ENCODE measurements around the gene PDXK. TPM values are rescaled to one million over a fixed set of nuclear protein-coding genes. Genes with fewer than 3 reads are reported as not detected.

Gene PDXK
- total and polyA plus RNA-seq, 7 experiments from 2014 or later, result 27.8 to 103 (median 74.2) TPM

GRCh38 chr21:43728467-43729390, 9.8 kb downstream of the PDXK start:
- CTCF ChIA-PET, result interaction anchor here (1.3 kb wide), 1 partner anchor 247 kb away, joined by 3 read pairs; no protein-coding TSS in a partner anchor
- peak overlapping the region; percentile 56 to 90 (median 80) for H3K27ac Mint-ChIP-seq
- peak overlapping the region; percentile 50 for H3K4me3 ChIP-seq (ENCODE audit: low read length)
- H3K27ac ChIP-seq (ENCODE audit: low read depth, low read length), result peak overlapping the region; percentile 58
- POLR2A ChIA-PET, result interaction anchor here (1.3 to 1.7 kb wide), 2 partner anchors 9 to 61 kb away, joined by 4 to 10 read pairs; no protein-coding TSS in a partner anchor
- H3K36me3 Mint-ChIP-seq, result peaks cover 0 to 6% (median 4%) of the 10 kb centered on the region in 5 donors
- H3K4me3 Mint-ChIP-seq, result peak overlapping the region; percentile 70 to 92 (median 86)
- H3K4me1 ChIP-seq (ENCODE audit: control insufficient read depth in 2 of 2, insufficient read depth in 2 of 2, low read length in 2 of 2), result peaks cover 14 to 25% of the 10 kb centered on the region in 2 donors
- no peaks in the 10 kb centered on the region for H3K9me3 ChIP-seq (ENCODE audit: control insufficient read depth in 2 of 3, low read length in 3 of 3)
- no peaks in the 10 kb centered on the region for H3K27me3 ChIP-seq (ENCODE audit: control insufficient read depth in 2 of 2, insufficient read depth in 2 of 2, low read length in 2 of 2)
- DNase-seq (peak; percentile 52 to 88 (median 65)), ATAC-seq (peak; percentile 90)
- peaks cover 37 to 68% (median 54%) of the 10 kb centered on the region in 7 donors for H3K4me1 Mint-ChIP-seq
- H3K36me3 ChIP-seq (ENCODE audit: control insufficient read depth in 2 of 3, insufficient read depth in 3 of 3, low read length in 3 of 3), result peaks cover 0 to under 1% (median 0%) of the 10 kb centered on the region in 3 experiments
- intact Hi-C loops (cut with micrococcal nuclease), result loop anchor here (1.0 to 5.0 kb wide), 3 partner anchors 9 to 60 kb away; partner anchors contain the start of genes PDXK (in 2 of the 2), CSTB (in 1 of the 2) and RRP1 (in 1 of the 2)
- no peaks in the 10 kb centered on the region for H3K9me3 Mint-ChIP-seq
- H3K27me3 Mint-ChIP-seq, result no peaks in the 10 kb centered on the region

- Histone ChIP-seq H3K27me3 (ENCODE audit: control insufficient read depth in 2 of 2, insufficient read depth in 2 of 2, low read length in 2 of 2) (no peaks in the 10 kb centered on the region), H3K4me1 (ENCODE audit: control insufficient read depth in 2 of 2, insufficient read depth in 2 of 2, low read length in 2 of 2) (peaks cover 14 to 19% of the 10 kb centered on the region in 2 donors), H3K9me3 (ENCODE audit: control insufficient read depth in 2 of 3, low read length in 3 of 3) (no peaks in the 10 kb centered on the region), H3K4me3 (ENCODE audit: low read length) (no peak overlapping the region), H3K36me3 (ENCODE audit: control insufficient read depth in 2 of 3, insufficient read depth in 3 of 3, low read length in 3 of 3) (peaks cover 0 to 12% (median 0%) of the 10 kb centered on the region in 3 experiments), H3K27ac (ENCODE audit: low read depth, low read length) (no peak overlapping the region)
- ATAC-seq, result no peak
- peak overlapping the region in 1 of 10 donors; percentile 38 for H3K4me3 Mint-ChIP-seq
- H3K27ac Mint-ChIP-seq, result peak overlapping the region in 7 of 9 donors; percentile 2 to 85 (median 39)
- CTCF ChIA-PET, result no interaction called here
- H3K27me3 Mint-ChIP-seq, result no peaks in the 10 kb centered on the region
- POLR2A ChIA-PET, result no interaction called here
- no peak for DNase-seq
- H3K4me1 Mint-ChIP-seq, result peaks cover 38 to 64% (median 50%) of the 10 kb centered on the region in 7 donors
- peaks cover 0 to 6% (median 0%) of the 10 kb centered on the region in 5 donors for H3K36me3 Mint-ChIP-seq
- no peaks in the 10 kb centered on the region for H3K9me3 Mint-ChIP-seq
- intact Hi-C loops (cut with micrococcal nuclease), result no loop called here
Measured at GRCh38 chr21:43731476-43731875, 12.5 kb downstream of the PDXK start.

GRCh38 chr21:43731891-43732711, 13.2 kb downstream of the PDXK start:
- peaks cover 35 to 58% (median 44%) of the 10 kb centered on the region in 7 donors for H3K4me1 Mint-ChIP-seq
- H3K4me1 ChIP-seq (ENCODE audit: control insufficient read depth in 2 of 2, insufficient read depth in 2 of 2, low read length in 2 of 2), result peaks cover 13 to 14% of the 10 kb centered on the region in 2 donors
- no peak overlapping the region for H3K27ac ChIP-seq (ENCODE audit: low read depth, low read length)
- ChIA-PET POLR2A (interaction anchor here (1.0 kb wide), 1 partner anchor 10 kb away, joined by 3 read pairs; no protein-coding TSS in a partner anchor), CTCF (no interaction called here)
- H3K27me3 Mint-ChIP-seq, result no peaks in the 10 kb centered on the region
- H3K4me3 Mint-ChIP-seq, result no peak overlapping the region
- no peaks in the 10 kb centered on the region for H3K27me3 ChIP-seq (ENCODE audit: control insufficient read depth in 2 of 2, insufficient read depth in 2 of 2, low read length in 2 of 2)
- peaks cover 0 to 17% (median 0%) of the 10 kb centered on the region in 3 experiments for H3K36me3 ChIP-seq (ENCODE audit: control insufficient read depth in 2 of 3, insufficient read depth in 3 of 3, low read length in 3 of 3)
- H3K4me3 ChIP-seq (ENCODE audit: low read length), result no peak overlapping the region
- no peaks in the 10 kb centered on the region for H3K9me3 Mint-ChIP-seq
- ATAC-seq (no peak), DNase-seq (no peak)
- intact Hi-C loops (cut with micrococcal nuclease), result no loop called here
- peak overlapping the region in 6 of 9 donors; percentile 2 to 85 (median 48) for H3K27ac Mint-ChIP-seq
- no peaks in the 10 kb centered on the region for H3K9me3 ChIP-seq (ENCODE audit: control insufficient read depth in 2 of 3, low read length in 3 of 3)
- peaks cover 0 to 6% (median 0%) of the 10 kb centered on the region in 5 donors for H3K36me3 Mint-ChIP-seq

GRCh38 chr21:43733060-43733459, 14.1 kb downstream of the PDXK start:
- no peak overlapping the region for H3K4me3 ChIP-seq (ENCODE audit: low read length)
- H3K27ac ChIP-seq (ENCODE audit: low read depth, low read length), result no peak overlapping the region
- ChIA-PET CTCF (no interaction called here), POLR2A (interaction anchor here (1.0 kb wide), 1 partner anchor 11 kb away, joined by 3 read pairs; no protein-coding TSS in a partner anchor)
- ATAC-seq, result no peak
- Mint-ChIP-seq H3K4me1 (peaks cover 29 to 48% (median 36%) of the 10 kb centered on the region in 7 donors), H3K9me3 (no peaks in the 10 kb centered on the region), H3K36me3 (peaks cover 0 to 6% (median 0%) of the 10 kb centered on the region in 5 donors), H3K27ac (peak overlapping the region in 3 of 9 donors; percentile 85 to 95 (median 92)), H3K27me3 (no peaks in the 10 kb centered on the region), H3K4me3 (peak overlapping the region in 3 of 10 donors; percentile 19 to 72 (median 25))
- H3K9me3 ChIP-seq (ENCODE audit: control insufficient read depth in 2 of 3, low read length in 3 of 3), result no peaks in the 10 kb centered on the region
- intact Hi-C loops (cut with micrococcal nuclease), result no loop called here
- peak in 3 of 9 donors; percentile 18 to 45 (median 28) for DNase-seq
- no peaks in the 10 kb centered on the region for H3K27me3 ChIP-seq (ENCODE audit: control insufficient read depth in 2 of 2, insufficient read depth in 2 of 2, low read length in 2 of 2)
- peaks cover 0 to 26% (median 1%) of the 10 kb centered on the region in 3 experiments for H3K36me3 ChIP-seq (ENCODE audit: control insufficient read depth in 2 of 3, insufficient read depth in 3 of 3, low read length in 3 of 3)
- H3K4me1 ChIP-seq (ENCODE audit: control insufficient read depth in 2 of 2, insufficient read depth in 2 of 2, low read length in 2 of 2), result peaks cover 4% of the 10 kb centered on the region in 2 donors

GRCh38 chr21:43733529-43734071, 14.7 kb downstream of the PDXK start:
- Histone ChIP-seq H3K4me3 (ENCODE audit: low read length) (no peak overlapping the region), H3K27ac (ENCODE audit: low read depth, low read length) (no peak overlapping the region), H3K27me3 (ENCODE audit: control insufficient read depth in 2 of 2, insufficient read depth in 2 of 2, low read length in 2 of 2) (no peaks in the 10 kb centered on the region), H3K9me3 (ENCODE audit: control insufficient read depth in 2 of 3, low read length in 3 of 3) (no peaks in the 10 kb centered on the region), H3K36me3 (ENCODE audit: control insufficient read depth in 2 of 3, insufficient read depth in 3 of 3, low read length in 3 of 3) (peaks cover 0 to 27% (median 3%) of the 10 kb centered on the region in 3 experiments), H3K4me1 (ENCODE audit: control insufficient read depth in 2 of 2, insufficient read depth in 2 of 2, low read length in 2 of 2) (no peaks in the 10 kb centered on the region)
- Mint-ChIP-seq H3K9me3 (no peaks in the 10 kb centered on the region), H3K36me3 (peaks cover 0 to 9% (median 0%) of the 10 kb centered on the region in 5 donors), H3K27ac (peak overlapping the region in 5 of 9 donors; percentile 28 to 95 (median 85)), H3K27me3 (no peaks in the 10 kb centered on the region), H3K4me1 (peaks cover 26 to 43% (median 30%) of the 10 kb centered on the region in 7 donors), H3K4me3 (peak overlapping the region in 5 of 10 donors; percentile 4 to 76 (median 71))
- DNase-seq (peak in 1 of 9 donors; percentile 14), ATAC-seq (no peak)
- ChIA-PET CTCF (no interaction called here), POLR2A (no interaction called here)
- intact Hi-C loops (cut with micrococcal nuclease), result no loop called here

Measured in naive thymus-derived CD4-positive, alpha-beta T cell (primary cell).